Suppressor macrophage treated with lipopolysaccharide for 4 hours (primary cell): ENCODE measurements around the gene GLYR1.

Experiments
- DNase-seq: peaks from one replicate; pipeline ENCODE4 v3.0.0-alpha.2; 2020

GLYR1 gene

GRCh38 chr16:4846503-4846900 is 586 bp downstream of the GLYR1 start:
- peak; percentile 66 for DNase-seq

GRCh38 chr16:4840984-4841383 is 6.1 kb downstream of the GLYR1 start:
- DNase-seq = no peak

DNA sequence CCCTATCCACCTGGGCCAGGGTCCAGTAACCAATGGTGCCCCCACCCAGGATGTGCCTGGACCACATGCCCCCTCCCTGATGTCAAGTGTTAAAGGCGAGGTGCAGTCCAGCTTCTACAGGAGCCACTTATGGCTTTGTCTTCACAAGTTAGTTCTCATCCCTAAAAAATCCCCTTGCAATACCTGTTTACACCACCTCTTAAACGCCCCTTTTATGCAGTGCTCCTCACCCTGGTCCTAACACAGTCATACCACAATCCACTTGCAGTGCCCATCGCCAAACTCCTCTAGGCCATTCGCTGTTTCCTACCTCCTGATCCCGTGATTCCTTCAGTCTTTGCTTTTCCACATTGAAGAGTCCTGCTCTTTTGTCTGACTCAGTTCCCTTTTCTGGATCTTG is 7.1 kb downstream of the GLYR1 start:
- no peak for DNase-seq

DNA sequence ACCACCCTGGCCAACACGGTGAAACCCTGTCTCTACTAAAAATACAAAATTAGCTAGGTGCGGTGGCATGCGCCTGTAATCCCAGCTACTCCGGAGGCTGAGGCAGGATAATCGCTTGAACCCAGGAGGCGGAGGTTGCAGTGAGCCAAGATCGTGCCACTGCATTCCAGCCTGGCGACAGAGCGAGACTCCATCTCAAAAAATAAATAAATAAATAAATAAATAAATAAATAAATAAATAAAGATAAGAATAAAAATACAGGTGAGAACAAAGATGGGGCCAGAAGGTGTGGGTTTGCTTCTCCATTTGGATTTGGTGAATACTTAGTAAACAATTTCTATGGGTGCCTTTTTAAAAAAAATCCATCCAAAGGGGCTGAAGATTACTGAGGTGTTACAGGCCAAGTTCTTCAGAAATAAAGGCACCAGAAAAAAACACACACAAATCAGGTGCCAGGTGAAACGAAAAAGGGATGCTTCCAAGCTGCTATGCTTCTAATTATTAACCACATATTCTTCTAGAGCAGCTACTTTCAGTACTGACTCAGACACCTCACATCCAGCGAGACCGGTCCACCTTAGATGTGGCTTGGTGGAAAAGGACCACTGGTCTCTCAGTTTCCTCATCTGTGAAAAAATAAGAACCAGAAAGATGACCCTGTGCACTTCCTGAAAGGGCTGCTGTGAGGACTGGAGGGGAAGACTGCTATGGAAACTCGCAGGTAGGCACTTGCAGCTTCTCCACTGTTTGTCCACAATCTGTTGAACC is 9.2 kb downstream of the GLYR1 start:
- no peak for DNase-seq

GRCh38 chr16:4836727-4837126 is 10.4 kb downstream of the GLYR1 start:
- DNase-seq = no peak

DNA sequence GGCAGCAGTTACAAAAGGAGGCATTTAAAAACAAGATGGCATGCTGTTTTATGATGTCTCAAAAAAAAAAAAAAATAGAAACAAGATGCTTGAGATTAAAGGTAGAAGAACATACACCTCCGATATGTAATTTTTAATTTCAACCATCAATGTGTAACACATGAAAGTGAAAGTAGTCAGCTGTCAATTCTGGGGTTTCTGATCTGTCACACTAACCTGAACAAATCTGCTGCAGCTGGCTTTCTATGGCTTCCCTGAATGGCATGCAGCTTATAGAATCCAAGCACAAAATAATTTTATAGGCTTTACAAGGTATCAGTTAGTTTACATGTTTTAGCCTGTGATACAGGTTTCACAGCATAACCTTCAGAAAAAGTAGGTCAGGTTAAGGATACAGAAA is 13.5 kb downstream of the GLYR1 start:
- DNase-seq = no peak

- no peak for DNase-seq
Measured at GRCh38 chr16:4832698-4833343, 14.3 kb downstream of the GLYR1 start.

GRCh38 chr16:4831616-4832015 is 15.5 kb downstream of the GLYR1 start:
- DNase-seq = no peak

DNA sequence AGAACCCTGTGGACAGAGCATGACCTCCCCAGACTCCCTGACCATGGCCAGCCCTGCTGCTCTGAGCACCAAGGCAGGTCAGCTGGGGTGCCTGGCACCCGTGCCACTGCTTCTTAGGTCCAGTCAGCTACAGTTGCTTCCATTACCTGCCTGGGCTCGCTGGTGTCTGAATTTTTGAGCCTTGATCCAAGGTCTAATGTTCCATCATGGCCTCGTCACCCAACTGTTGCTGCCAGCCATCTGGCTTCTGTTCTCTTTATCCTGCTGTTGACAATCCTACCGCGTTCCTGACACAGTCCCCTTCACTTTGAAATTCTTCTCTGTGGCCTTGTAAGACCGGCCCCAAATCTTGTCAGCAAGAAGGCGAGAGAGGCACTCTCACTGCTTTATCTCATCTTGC is 16.7 kb downstream of the GLYR1 start:
- no peak for DNase-seq

- no peak for DNase-seq
Measured at GRCh38 chr16:4828567-4829321, 18.3 kb downstream of the GLYR1 start.

DNA sequence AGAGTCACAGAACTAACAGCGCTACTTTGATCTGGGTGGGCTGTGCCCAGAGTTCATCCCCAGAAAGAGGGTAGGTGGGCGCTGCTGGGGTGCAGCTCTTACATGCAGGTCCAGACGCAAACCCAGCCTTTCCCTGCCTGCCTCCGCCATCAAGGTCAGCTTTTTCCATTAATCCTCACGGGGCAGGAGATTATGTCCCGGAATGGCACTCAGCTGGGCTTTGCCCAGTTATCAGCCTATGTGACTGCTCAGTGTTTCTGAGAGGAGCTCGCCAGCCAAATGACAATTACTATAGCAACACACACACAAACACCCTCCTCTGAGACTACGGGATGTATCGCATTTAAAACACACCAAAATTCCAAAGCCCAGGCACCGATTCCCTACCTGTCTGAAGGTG is 20.1 kb downstream of the GLYR1 start:
- DNase-seq = no peak

- DNase-seq = no peak
Measured at GRCh38 chr16:4826526-4826925, 20.6 kb downstream of the GLYR1 start.

GRCh38 chr16:4825196-4825595 is 21.9 kb downstream of the GLYR1 start:
- no peak for DNase-seq

- DNase-seq = no peak
Measured at GRCh38 chr16:4820652-4821051, 26.4 kb downstream of the GLYR1 start.

GRCh38 chr16:4814542-4815173 is 32.4 kb downstream of the GLYR1 start:
- DNase-seq = no peak

DNA sequence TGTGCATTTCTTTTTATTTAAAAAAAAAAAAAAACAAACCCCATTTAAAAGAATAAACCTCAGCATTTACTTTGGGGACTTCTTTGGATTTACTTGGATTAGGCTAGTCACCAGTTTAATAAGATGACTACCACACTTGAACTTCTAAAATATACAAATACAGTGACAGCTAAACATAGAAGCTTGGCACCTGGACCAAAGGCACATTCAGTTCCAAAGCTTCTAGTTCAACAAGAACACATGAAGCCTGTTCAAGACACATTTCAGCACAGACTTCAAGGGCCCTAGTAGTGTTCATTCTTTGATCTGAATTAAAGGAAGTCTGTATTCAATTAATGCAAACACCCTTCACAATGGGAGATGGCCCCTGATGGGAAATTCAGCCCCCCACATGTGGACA is 33.0 kb downstream of the GLYR1 start:
- DNase-seq = no peak

DNA sequence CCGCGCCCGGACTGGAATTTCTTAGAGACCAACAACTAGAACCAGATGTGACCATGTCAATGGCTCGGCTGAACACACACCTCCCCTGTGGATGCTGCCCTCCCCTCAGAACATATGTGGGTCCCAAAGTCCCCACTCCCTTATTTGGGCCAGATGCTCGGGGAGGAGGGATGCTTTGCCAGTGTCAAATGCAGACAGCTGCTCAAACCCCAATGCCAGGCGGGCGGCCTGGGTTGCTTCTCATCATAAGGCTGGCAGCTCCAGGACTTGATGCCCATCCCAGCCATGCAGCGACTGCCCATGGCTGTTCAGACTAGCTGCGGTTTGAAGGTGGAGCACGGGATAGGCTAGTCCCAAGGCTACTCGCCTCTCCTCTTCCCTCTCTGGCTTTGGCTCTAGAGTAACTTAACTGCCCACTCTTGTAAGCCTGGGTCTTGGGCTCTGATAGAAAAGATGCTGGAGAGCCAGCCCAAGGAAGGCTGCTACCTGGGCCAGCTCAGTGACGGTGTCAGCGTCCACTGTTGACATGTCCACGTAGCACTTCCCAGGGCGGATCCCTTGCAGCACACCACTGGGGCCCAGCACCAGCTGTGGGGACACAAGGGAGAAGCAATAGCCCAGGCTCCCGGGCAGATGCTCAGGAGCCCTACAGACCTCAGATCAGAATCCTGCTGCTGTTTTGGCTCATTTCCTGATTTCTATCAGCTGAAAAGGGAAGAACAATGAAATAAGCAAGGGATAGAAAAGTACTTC is 33.7 kb downstream of the GLYR1 start:
- no peak for DNase-seq

- DNase-seq = no peak
Measured at GRCh38 chr16:4811773-4812172, 35.3 kb downstream of the GLYR1 start.

DNA sequence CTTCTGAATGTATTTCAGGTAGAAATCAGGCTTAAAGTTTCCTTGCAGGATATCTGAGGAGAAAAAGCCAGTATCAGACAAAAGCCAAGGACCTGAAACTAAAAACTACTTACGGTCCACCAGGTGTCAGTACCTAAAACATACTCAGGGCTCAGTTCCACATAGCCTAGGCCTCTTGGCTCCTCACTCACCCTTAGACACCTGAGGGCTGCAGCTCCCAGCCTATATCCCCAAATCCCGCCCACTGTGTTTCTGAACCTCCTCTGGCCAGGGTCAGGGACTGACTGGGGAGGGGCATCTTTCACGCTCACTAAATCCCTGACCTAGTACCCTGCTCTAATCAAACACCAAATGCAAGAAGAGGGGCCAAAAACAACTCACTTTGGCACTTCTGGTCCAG is 35.8 kb downstream of the GLYR1 start:
- no peak for DNase-seq

DNA sequence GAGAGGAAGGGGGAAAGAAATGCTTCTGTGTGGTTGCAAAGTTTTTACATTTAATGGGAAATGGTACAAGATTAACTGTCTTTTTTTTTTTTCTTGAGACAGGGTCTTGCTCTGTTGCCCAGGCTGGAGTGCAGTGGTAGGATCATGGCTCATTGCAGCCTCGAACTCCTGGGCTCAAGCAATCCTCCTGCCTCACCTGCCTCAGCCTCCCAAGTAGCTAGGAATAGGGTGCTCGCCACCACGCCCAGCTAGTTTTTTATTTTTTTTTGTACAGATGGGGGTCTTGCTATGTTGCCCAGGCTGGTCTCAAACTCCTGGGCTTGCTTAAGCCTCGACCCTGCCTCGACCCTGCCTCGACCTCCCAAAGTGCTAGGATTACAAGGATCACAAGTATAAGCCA is 40.8 kb downstream of the GLYR1 start:
- no peak for DNase-seq

GRCh38 chr16:4805231-4805630 is 41.9 kb downstream of the GLYR1 start:
- no peak for DNase-seq

DNA sequence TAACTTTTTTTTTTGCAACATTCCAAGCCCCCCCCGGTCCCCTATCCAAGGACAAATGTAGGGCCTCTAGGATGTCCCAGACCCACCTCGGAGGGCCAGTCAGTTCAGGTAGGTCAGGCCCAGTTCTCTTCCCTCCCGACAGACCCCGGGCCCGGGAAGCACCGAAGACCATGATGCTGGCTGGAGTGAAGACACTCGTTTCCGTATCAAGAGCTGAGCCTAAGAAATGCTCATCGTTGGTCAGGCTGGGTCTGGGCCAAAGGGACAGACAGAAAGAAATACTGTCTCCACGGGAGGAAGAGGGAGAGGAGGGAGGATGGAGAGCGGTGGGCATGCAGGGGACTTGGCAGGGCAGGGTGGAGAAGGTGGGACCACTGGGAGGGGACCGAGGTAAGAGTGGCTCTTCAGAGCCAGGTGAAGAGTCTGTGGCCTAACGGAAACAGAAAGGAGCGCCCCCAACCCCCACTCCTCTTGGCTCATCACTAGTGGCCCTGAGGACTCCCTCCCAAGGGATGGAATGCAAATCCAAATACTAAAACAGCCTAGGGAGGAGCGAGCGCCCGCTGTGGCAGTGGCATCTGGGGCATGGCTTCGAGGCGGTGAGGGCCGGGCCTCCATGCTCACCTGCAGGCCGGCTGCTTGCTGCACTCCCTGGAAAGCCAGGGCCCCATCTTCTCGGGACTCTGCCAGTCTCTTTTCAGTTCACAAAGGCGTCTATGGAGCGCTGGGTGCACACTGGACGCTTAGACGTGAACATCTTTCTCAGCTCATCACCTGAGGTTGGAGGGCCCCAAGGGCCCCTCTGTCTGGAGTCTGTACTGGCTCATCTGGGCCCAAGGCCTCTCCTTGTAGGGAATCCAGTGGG is 43.0 kb downstream of the GLYR1 start:
- DNase-seq = no peak
